Natural killer cell treated with Interleukin-12 subunit alpha and Interleukin-12 subunit beta and Interleukin-15 and Interleukin-18, amount 100 ng/mL, for 72 hours (primary cell): ENCODE data around the gene RIMS3. TPM values are rescaled to one million over a fixed set of nuclear protein-coding genes. Genes with fewer than 3 reads are reported as not detected.
"Not testable (repeated sequence)": the region's sequence is repeated elsewhere in the genome, so short reads cannot be mapped to it uniquely, and the experiment has no call there.

Experiments
- ATAC-seq, 2 donors: fragments of 150-1000 bp; cut with Tn5 transposase in 1 of 2; sonication (Bioruptor Pico), chemical (Tn5 transposase) in 1 of 2; 2 replicates each; pipeline ENCODE4 v1.10.0; 2021
- DNase-seq: peaks from one replicate; pipeline ENCODE4 v3.0.0; 2022; ENCODE audit warnings: low spot score
- H3K27ac Mint-ChIP-seq, 2 donors: 1 replicate in 1 of 2; 2 replicates in 1 of 2; pipeline ENCODE4 v1.8.0; 2022; ENCODE audit warnings: mixed read lengths in 2 of 2, mild to moderate bottlenecking in 1 of 2, moderate library complexity in 1 of 2
- H3K27me3 Mint-ChIP-seq, 2 donors: 1 replicate in 1 of 2; 2 replicates in 1 of 2; pipeline ENCODE4 v1.8.0; 2022; ENCODE audit warnings: mixed read lengths in 2 of 2
- H3K36me3 Mint-ChIP-seq: one replicate; pipeline ENCODE4 v1.8.0; 2022; ENCODE audit warnings: mixed read lengths
- H3K4me1 Mint-ChIP-seq, 2 donors: 1 replicate in 1 of 2; 2 replicates in 1 of 2; pipeline ENCODE4 v1.8.0; 2022; ENCODE audit warnings: low read depth in 2 of 2, mixed read lengths in 2 of 2, mild to moderate bottlenecking in 1 of 2
- H3K4me3 Mint-ChIP-seq: one replicate; pipeline ENCODE4 v1.8.0; 2022; ENCODE audit warnings: mixed read lengths
- H3K9me3 Mint-ChIP-seq: 2 replicates; pipeline ENCODE4 v1.8.0; 2022; ENCODE audit warnings: mixed read lengths
- total RNA-seq, 2 donors: library from RNA; stranded (reverse); gene quantifications; one replicate each; pipeline ENCODE4 v1.2.3, GENCODE V29; 2022

Gene RIMS3
- total RNA-seq: 1 to 10 TPM in 1 of 2 donors, under 1 TPM in 1; 0.62 to 2.0 TPM

DNA sequence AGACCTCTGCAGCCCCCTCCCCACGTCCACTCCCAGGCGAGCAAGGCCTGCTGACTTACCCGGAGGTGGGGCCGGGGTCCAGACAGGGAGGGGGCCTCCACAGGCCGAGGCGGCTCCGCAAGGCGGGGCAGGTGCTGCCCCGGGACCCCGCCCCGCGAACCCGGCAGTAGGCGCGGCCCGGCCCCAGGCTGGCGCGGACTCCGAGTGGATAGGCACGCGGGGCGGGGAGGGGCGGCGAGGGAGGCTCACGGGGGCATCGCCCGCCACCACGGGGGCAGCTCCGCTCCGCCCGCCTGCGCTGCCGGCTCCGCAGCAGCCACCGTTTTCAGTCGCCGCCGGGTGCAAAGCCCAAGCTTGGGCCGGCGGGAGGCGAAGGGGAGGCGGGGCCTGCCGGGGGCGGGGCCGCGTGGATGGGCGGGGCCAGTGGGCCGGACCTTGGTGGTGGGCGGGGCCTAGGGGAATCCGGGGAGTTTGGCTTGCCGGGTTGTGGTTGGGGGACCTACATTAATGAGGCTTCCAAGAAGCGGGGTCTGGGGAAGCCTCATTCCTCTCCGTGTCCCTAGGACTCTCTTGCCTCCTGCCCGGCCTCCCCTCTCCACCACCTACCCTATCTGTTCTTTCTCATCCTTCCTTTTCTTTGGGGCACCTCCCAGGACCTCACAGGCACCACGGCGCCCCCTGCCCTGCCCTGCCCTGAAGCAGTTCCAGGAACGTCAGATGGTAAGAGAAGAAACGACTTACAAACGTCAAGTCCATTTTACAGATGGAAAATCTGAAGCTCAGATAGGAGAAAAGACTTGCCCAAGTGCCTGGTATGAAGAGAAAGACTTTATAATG lies at the start of gene RIMS3:
Gene RIMS3 (minus strand): TSS at position 348 of the 837 bp plus-strand sequence. CDS start 23,757 bp downstream, outside the sequence.
- peak within 1 kb of the TSS; percentile 46 to 64 for H3K27ac Mint-ChIP-seq
- peak; percentile 86 for DNase-seq
- no peaks in the 10 kb centered on the region for H3K36me3 Mint-ChIP-seq
- ATAC-seq: peak; percentile 93 to 94
- no peaks in the 10 kb centered on the region for H3K27me3 Mint-ChIP-seq
- no peaks in the 10 kb centered on the region for H3K9me3 Mint-ChIP-seq
- H3K4me1 Mint-ChIP-seq: peaks cover 15 to 20% of the 10 kb centered on the region in 2 donors
- peak within 1 kb of the TSS; percentile 95 for H3K4me3 Mint-ChIP-seq

DNA sequence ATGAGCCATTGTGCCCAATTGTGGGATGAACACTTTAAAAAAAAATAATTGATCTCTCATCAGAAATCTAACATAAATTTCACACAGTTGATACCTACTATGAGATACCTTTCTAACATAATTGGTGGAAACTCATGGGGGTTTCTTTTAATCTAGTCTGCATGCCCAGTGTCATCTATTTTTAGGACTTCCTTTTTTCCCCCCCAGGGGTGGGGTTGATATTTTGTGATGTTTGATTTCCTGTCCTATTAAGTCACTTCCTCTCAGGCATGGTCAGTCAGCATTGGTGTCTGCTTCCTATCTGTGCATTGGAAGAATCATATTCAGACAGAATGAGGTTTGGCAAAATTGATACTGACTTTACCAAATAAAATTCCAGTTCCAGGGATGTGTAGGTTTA lies 47.5 kb upstream of the RIMS3 start:
- DNase-seq: peak; percentile 65
- peak overlapping the region; percentile 72 for H3K4me3 Mint-ChIP-seq
- no peaks in the 10 kb centered on the region for H3K27me3 Mint-ChIP-seq
- peaks cover 46 to 64% of the 10 kb centered on the region in 2 donors for H3K4me1 Mint-ChIP-seq
- H3K36me3 Mint-ChIP-seq: peaks cover 6% of the 10 kb centered on the region
- H3K27ac Mint-ChIP-seq: peak overlapping the region; percentile 82 to 90
- H3K9me3 Mint-ChIP-seq: no peaks in the 10 kb centered on the region
- ATAC-seq: peak; percentile 61 to 71

DNA sequence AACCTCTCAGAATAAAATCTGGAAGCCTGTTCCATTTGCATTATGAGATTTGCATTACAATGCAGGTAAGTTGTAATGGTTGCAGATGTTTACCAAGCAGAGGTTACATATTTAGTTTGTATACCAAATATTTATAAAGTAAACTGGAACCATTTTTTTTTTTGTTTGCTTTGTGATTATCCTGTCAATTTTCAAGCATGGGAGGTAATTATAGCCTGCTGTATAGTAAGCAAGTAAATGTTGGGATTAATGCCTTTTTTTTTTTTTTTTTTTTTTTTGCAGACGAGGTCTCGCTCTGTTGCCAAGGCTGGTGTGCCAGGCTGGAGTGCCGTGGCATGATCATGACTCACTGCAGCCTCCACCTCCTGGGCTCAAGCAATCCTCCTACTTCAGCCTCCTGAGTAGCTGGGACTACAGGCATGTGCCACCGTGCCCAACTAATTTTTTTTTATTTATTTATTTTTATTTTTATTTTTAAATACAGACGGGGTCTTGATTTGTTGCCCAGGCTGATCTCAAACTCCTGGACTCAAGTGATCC lies 47.0 kb upstream of the RIMS3 start:
- DNase-seq (no peak), ATAC-seq (no peak)
- Mint-ChIP-seq H3K4me3 (peak overlapping the region; percentile 90), H3K4me1 (peaks cover 46 to 64% of the 10 kb centered on the region in 2 donors), H3K27me3 (no peaks in the 10 kb centered on the region), H3K36me3 (peaks cover 6% of the 10 kb centered on the region), H3K9me3 (no peaks in the 10 kb centered on the region), H3K27ac (peak overlapping the region; percentile 82 to 90)

DNA sequence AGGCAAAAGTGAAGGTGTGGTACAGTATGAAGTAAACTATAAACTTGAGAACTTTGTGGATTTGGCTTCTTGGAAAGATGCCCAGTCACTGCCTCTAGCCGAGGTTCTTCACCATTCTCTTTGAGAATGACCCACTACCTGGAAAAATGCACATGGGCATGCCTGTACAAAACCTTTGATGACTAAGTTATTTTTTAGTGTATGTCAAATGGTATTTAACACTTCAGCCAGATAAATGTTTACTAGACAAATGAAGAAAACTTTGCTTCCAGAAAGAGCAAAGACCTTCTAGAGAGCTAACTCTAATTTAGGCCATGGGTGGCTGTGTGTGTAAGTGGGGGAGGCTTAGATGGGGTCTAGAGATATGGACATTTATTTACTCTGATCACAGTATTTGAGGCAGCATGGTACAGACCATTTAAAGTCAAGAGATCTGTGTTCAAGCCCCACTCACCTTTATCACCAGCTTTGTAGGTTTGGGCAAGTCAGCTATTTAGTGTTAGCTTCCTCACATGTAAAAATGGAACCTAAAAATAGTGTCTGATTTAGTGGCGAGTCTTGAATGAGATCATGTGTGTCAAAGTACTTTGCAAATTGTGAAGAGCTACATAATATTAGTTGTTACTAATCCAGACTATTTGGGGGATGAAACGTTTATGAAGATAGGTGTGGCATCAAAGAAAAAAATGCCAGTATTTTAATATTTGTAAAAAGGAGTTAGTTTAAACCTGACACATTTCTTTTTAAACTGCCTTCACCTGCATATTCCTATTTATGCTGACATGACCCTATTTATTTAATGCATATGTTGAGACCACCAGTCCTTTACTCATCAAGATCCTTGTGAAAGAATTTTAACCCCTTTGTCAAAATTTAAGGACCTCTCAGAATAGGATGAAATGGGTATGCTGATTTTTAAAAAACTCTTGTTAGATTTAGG lies 46.3 kb upstream of the RIMS3 start:
- H3K4me3 Mint-ChIP-seq: peak overlapping the region; percentile 90
- H3K27ac Mint-ChIP-seq: peak overlapping the region; percentile 82 to 90
- DNase-seq: no peak
- peak in 1 of 2 donors; percentile 18 for ATAC-seq
- H3K4me1 Mint-ChIP-seq: peaks cover 44 to 61% of the 10 kb centered on the region in 2 donors
- no peaks in the 10 kb centered on the region for H3K27me3 Mint-ChIP-seq
- H3K36me3 Mint-ChIP-seq: peaks cover 6% of the 10 kb centered on the region
- no peaks in the 10 kb centered on the region for H3K9me3 Mint-ChIP-seq

DNA sequence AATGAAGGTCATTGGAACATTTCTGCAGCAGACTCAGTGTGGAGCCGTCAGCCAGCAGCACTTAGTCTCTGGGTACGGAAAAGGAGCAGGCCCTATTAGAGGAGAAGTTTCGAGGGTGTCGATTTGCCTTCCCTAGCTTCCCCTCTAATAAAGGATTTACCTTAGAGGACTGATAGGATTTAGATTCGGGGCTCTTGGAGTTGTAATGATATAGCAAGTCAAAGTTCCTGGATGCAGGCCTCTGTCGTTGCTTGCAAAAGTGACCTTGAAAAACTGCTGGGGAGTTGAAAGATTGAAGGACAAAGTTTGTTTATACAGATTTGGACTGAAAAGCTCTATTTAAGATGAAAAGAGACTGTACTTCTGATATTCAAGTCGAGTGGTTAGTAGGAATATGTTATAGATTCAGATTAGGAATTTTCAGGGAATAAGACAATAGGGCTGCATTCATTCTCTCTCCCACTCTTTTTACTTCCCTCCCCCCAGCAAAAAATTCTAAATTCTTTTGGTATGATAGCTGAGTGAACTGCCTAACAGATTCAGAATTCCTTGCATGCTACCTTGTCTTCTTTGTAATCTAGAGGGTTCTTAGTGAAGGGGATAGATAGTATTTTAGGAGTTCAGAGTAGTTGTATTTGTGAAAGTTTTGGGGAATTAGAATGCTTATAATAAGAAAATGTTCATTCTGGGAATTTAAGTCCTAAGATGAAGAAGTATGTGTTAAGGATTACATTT lies 45.3 kb upstream of the RIMS3 start:
- Mint-ChIP-seq H3K4me1 (peaks cover 36 to 53% of the 10 kb centered on the region in 2 donors), H3K36me3 (peaks cover 6% of the 10 kb centered on the region), H3K27ac (peak overlapping the region; percentile 82 to 90), H3K9me3 (no peaks in the 10 kb centered on the region), H3K4me3 (peak overlapping the region; percentile 90), H3K27me3 (no peaks in the 10 kb centered on the region)
- DNase-seq (no peak), ATAC-seq (no peak)

DNA sequence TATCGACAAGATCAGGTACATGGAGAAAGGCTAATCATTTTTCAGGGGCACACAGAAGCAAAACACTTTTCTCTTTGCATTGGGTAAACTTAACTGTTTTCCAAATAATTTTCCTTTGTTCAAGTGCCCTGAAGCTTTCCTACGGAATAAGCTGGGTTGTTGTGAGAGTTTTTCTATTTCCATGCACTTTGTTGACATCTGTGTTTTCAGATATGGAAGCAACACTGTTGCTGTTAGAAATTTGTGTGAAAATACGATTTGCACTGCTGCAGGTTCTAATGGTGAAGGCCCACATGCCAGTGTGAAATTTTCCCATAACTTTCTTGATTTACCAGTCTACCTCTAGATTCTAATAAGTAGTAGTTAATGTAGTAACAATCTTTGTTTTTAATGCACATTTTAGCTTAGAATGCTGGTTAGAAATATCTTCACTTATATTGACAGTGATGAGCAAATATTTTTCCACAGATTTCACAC lies 44.4 kb upstream of the RIMS3 start:
- H3K36me3 Mint-ChIP-seq: peaks cover 6% of the 10 kb centered on the region
- DNase-seq: no peak
- peak overlapping the region; percentile 82 to 90 for H3K27ac Mint-ChIP-seq
- no peaks in the 10 kb centered on the region for H3K27me3 Mint-ChIP-seq
- peaks cover 36 to 53% of the 10 kb centered on the region in 2 donors for H3K4me1 Mint-ChIP-seq
- no peak for ATAC-seq
- peak overlapping the region; percentile 90 for H3K4me3 Mint-ChIP-seq
- no peaks in the 10 kb centered on the region for H3K9me3 Mint-ChIP-seq

DNA sequence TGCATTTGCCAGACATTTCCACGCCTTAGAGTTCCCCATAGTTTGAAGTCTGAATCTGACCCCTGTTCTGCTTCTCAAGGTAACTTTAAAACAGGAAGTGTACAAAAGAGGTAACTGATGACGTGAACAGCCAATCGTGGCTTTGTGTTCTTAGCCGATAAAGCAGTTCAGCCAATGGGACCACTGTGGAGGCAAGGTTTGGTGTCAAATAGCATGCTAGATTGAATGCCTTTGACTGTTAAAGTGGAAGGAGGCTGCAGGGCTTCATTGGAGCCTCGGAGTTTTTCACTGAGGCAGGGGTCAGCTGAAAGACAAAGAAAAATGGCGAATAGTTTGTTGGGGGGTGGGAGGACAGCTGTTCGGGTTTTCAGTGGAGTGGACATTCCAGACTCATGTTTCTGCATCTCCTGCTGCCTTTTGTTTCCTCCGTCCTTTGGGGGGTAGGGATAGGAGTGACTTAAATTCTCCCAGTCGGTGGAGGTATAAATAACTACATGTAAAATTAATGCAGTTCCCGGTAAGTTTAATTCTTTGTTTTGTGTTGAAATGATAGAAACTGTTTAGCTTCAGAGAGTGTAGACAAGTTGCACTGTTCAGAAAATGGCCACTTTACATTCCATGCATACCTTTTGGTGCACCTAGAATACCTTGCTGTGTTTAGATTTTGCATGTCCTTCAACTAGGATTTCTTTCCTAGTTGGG lies 43.8 kb upstream of the RIMS3 start:
- H3K27me3 Mint-ChIP-seq: no peaks in the 10 kb centered on the region
- peak overlapping the region; percentile 90 for H3K4me3 Mint-ChIP-seq
- ATAC-seq: peak; percentile 95 to 96
- peaks cover 6% of the 10 kb centered on the region for H3K36me3 Mint-ChIP-seq
- H3K27ac Mint-ChIP-seq: peak overlapping the region; percentile 82 to 90
- no peaks in the 10 kb centered on the region for H3K9me3 Mint-ChIP-seq
- H3K4me1 Mint-ChIP-seq: peaks cover 36 to 53% of the 10 kb centered on the region in 2 donors
- peak; percentile 80 for DNase-seq

DNA sequence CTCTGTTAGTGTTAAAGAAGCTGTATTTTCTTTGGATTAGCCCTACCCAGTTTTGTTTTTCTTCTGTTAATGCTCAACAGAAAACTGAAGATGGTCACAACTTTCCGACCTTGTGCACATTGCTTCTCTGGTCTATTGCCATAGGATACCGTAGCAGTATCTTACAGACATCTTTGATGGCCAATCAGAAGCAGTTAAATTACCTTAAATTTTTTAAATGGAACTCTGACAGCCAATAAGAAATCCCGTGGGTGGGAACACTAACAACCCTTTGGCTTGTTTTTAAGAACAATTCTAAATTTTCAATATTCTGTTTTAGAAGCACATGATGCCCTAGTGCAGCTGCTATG lies 43.2 kb upstream of the RIMS3 start:
- H3K4me3 Mint-ChIP-seq: peak overlapping the region; percentile 90
- DNase-seq: no peak
- peaks cover 6% of the 10 kb centered on the region for H3K36me3 Mint-ChIP-seq
- no peaks in the 10 kb centered on the region for H3K27me3 Mint-ChIP-seq
- ATAC-seq: peak; percentile 78 to 79
- peak overlapping the region; percentile 82 to 90 for H3K27ac Mint-ChIP-seq
- no peaks in the 10 kb centered on the region for H3K9me3 Mint-ChIP-seq
- H3K4me1 Mint-ChIP-seq: peaks cover 36 to 51% of the 10 kb centered on the region in 2 donors

DNA sequence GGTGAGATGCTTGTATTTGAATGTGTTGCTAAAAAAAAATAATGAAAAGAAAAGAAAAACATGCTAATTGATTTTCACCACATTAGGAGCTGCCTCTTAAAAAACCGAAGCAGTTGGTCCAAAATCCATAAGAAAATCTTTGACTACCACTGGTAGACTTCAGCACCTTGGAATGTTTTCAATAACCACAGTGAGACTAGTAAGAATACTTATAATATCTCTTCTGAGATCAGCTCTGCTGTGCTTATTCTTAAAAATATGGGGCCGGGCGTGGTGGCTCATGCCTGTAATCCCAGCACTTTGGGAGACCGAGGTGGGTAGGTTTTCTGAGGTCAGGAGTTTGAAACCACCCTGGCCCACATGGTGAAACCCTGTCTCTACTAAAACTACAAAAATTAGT lies 41.1 kb upstream of the RIMS3 start:
- no peaks in the 10 kb centered on the region for H3K36me3 Mint-ChIP-seq
- H3K4me3 Mint-ChIP-seq: no peak overlapping the region
- H3K9me3 Mint-ChIP-seq: no peaks in the 10 kb centered on the region
- no peak for DNase-seq
- no peak for ATAC-seq
- peak overlapping the region in 1 of 2 donors; percentile 48 for H3K27ac Mint-ChIP-seq
- H3K27me3 Mint-ChIP-seq: no peaks in the 10 kb centered on the region
- peaks cover 37 to 38% of the 10 kb centered on the region in 2 donors for H3K4me1 Mint-ChIP-seq

DNA sequence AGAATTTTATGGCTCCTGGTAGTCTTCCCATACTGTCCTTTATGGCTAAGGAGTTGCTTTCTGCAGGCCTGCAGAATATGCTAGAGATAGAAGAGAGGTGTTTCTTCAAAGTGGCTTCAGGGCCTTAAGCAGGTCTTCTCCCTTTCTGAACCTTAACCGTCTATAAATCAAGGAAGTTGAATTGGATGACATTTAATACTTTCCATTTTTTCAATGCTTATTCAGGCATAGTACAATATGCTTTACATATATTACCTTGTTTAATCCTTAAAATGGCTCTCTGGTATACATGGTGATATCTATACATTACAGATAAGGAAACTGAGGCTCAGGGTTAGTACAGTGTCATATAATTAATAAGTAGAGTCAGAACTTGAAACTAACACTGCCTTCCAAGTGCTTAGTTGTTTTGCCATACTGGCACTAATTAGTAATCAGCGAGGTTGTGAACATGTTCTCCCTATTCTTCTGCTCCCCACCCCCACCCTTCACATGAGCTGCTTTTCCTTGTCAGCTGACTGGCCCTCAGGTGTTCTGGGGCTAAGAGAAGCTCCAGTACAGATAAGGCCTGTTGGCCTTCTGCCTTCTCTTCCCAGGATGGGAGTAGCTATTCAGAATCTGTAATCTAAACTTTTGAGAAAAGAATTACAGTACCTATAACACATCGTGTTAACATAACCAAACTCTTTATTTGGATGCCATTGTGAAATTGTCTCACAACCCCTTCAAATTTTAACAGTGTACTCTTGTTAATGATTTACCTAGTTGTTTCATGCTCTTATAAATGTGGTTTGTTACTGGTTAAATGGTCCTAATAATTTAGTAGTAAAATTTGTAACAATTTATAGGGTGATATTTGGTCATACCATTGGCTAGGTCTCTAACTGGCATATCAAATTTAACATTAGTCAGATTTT lies 39.6 kb upstream of the RIMS3 start:
- H3K4me1 Mint-ChIP-seq: peaks cover 27 to 31% of the 10 kb centered on the region in 2 donors
- H3K27me3 Mint-ChIP-seq: no peaks in the 10 kb centered on the region
- no peak overlapping the region for H3K27ac Mint-ChIP-seq
- H3K4me3 Mint-ChIP-seq: no peak overlapping the region
- no peaks in the 10 kb centered on the region for H3K9me3 Mint-ChIP-seq
- DNase-seq (no peak), ATAC-seq (no peak)
- no peaks in the 10 kb centered on the region for H3K36me3 Mint-ChIP-seq

DNA sequence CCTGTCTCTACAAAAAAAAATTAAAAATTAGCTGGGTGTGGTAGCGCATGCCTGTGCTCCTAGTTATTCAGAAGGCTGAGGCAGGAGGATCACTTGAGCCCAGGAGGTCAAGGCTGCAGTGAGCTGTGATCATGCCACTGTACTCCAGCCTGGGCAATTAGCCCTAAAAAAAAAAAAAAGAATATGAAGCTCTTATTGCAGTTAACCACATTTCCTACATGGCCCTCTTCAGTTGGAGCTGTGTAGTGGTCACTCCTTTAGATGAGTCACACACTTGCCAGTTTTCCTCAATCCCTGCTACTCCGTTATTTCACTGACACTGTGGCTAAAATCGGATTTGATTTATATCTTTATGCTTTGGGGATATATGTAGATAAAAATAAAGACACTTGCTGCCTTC lies 37.8 kb upstream of the RIMS3 start:
- DNase-seq: no peak
- Mint-ChIP-seq H3K4me1 (peaks cover 26 to 27% of the 10 kb centered on the region in 2 donors), H3K9me3 (no peaks in the 10 kb centered on the region), H3K36me3 (no peaks in the 10 kb centered on the region), H3K27me3 (no peaks in the 10 kb centered on the region), H3K27ac (no peak overlapping the region), H3K4me3 (no peak overlapping the region)
- ATAC-seq: no peak

DNA sequence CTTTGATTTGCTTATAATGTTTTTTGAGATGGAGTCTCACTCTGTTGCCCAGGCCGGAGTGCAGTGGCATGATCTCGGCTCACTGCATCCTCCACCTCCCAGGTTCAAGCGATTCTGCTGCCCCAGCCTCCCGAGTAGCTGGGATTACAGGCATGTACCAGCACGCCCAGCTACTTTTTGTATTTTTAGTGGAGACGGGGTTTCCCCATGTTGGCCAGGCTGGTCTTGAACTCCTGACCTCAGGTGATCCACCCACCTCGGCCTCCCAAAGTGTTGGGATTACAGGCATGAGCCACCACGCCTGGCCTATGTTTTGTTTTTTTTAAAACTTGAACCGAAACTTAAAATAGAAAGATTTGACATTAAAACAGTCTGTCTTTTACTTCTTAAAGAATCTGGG lies 37.3 kb upstream of the RIMS3 start:
- H3K4me3 Mint-ChIP-seq, H3K27me3 Mint-ChIP-seq, H3K36me3 Mint-ChIP-seq, DNase-seq, H3K9me3 Mint-ChIP-seq, ATAC-seq: not testable (repeated sequence)
- H3K27ac Mint-ChIP-seq: peak overlapping the region in 1 of 2 donors; percentile 45
- H3K4me1 Mint-ChIP-seq: peaks cover 27 to 28% of the 10 kb centered on the region in 2 donors
